ENCODE results near the gene OGFOD1.

GRCh38 chr16:56460101-56460500, 8.7 kb downstream of the OGFOD1 start:
- TF ChIP-seq CTCF (IDR thresholded peaks at IDR 0.05; ENCODE audit: insufficient read depth, low read depth, low read length) (no peak), EZH2 (IDR thresholded peaks at IDR 0.05; ENCODE audit: insufficient read depth, low read length) (no peak)

Data from astrocyte (in vitro differentiated cells and primary cell).